ENCODE measurements around the gene NLRC5.
"Not testable (repeated sequence)": the region's sequence is repeated elsewhere in the genome, so short reads cannot be mapped to it uniquely, and the experiment has no call there.

GRCh38 chr16:56992431-56992830 lies 3.1 kb downstream of the NLRC5 start:
- not testable (repeated sequence) for TF ChIP-seq EZH2phosphoT487 (conservative IDR thresholded peaks at IDR 0.05; ENCODE audit: low read length); CTCF (IDR thresholded peaks at IDR 0.05; ENCODE audit: insufficient read depth, low read length, poor library complexity, severe bottlenecking)
